ENCODE results near the gene BLCAP.

The BLCAP gene

GRCh38 chr20:37520419-37520955 lies 7.2 kb downstream of the BLCAP start:
- peaks cover 11 to 85% of the 10 kb centered on the region in 2 donors for H3K4me1 ChIP-seq (ENCODE audit: control insufficient read depth in 1 of 2, insufficient read depth in 2 of 2, low read length in 2 of 2)
- peak overlapping the region in 1 of 2 donors; percentile 63 for H3K4me3 ChIP-seq (ENCODE audit: low read depth in 1 of 2, low read length in 2 of 2)

DNA sequence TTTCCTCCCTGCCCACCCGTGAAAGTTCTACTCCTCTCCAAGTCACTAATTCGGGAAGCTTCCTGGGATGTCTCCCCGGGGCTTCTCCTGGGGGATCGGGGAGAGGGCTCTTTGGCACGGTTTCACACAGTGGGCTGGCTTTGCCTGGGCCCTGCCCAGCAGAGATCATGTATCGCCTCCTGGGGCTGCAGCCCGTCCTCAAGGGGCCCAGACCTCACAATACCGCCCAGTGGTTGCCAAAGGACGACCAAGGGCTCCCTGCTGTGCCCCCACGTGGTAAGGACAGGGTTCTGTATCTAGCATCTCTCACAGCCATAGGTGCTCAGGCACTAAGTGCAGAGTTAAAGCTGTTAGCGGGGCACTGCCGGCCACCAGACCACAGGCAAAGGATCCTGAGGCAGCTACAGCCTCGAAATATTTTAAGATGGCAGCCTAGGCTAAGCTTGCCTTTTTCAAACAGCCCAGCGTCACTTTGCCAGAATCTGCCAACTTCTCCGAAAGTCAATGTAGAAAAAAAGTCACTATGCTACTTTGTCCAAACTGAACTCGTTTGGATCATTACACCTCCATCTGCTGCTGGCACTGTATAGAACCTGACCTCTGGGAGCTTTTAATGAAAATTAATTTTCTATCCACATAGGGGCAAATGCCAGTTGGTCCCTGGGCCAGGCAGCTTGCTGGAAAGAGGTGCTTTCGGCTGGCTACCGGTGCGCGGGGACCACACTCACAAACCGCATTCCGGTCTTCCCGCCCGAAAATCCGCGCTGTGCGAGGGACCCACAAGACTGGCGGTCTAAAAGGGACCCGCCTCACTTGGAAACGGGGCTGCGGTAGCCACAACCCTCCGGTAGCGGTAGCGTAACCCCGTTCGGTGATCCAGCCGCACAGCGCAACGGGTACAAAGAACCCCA lies 7.9 kb downstream of the BLCAP start:
- H3K4me3 ChIP-seq (ENCODE audit: low read depth in 1 of 2, low read length in 2 of 2) = peak overlapping the region in 1 of 2 donors; percentile 25
- H3K36me3 ChIP-seq (ENCODE audit: control insufficient read depth in 1 of 2, insufficient read depth in 2 of 2, low read length in 2 of 2) = peaks cover 0 to 13% of the 10 kb centered on the region in 2 donors
- peak overlapping the region; percentile 62 for H3K27ac ChIP-seq (ENCODE audit: low read length)
- H3K9me3 ChIP-seq (ENCODE audit: control insufficient read depth in 1 of 2, low read length in 2 of 2) = no peaks in the 10 kb centered on the region
- peaks cover 4 to 78% of the 10 kb centered on the region in 2 donors for H3K4me1 ChIP-seq (ENCODE audit: control insufficient read depth in 1 of 2, insufficient read depth in 2 of 2, low read length in 2 of 2)
- no peaks in the 10 kb centered on the region for H3K27me3 ChIP-seq (ENCODE audit: low read depth, low read length)

More at GRCh38 chr20:37520419-37520955, 7.2 kb downstream of the BLCAP start:
- no peaks in the 10 kb centered on the region for H3K27me3 ChIP-seq (ENCODE audit: low read depth, low read length)
- H3K27ac ChIP-seq (ENCODE audit: low read length) = no peak overlapping the region
- H3K36me3 ChIP-seq (ENCODE audit: control insufficient read depth in 1 of 2, insufficient read depth in 2 of 2, low read length in 2 of 2) = peaks cover 0 to 6% of the 10 kb centered on the region in 2 donors
- H3K9me3 ChIP-seq (ENCODE audit: control insufficient read depth in 1 of 2, low read length in 2 of 2) = no peaks in the 10 kb centered on the region

DNA sequence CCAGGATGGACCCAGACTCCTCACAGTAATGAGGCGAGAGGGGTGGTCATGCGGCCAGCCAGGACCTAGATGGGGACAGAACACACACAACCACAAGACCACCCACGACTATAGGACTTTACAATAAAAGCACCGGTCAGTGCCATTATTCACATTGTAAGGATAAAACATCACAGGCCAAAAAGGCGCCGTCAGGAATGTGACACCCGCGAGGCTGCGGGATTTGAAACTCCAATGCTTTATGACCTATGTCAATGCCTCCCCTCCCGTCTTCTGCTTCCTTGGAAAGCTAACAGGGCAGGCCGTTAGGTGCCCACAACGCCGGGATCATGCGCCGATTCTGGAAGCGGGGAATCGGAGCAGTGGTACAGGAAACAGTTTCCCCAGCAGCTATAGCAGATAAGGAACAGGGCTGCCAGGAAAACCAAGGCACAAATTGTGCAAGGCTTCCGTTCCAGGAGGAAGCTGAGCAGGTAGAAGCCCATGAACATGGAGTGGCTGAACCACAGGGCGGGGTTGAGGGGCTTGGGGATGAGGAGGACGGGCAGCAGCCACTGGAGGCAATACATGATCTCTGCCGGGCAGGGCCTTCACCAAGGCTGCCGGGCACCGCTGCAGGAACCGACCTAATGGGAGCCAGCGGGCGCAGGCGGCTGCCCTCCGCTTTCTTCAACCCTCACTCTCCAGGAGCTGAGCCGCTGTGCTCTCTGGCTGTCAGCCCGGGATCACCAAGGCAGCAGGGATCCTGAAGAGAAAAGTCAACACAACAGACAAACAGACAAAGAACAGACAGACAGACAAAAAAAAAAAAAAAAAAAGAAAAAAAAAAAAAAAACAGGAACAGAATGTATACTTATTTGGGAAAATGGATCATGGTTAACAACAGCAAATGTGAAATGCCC lies 8.8 kb downstream of the BLCAP start:
- no peaks in the 10 kb centered on the region for H3K9me3 ChIP-seq (ENCODE audit: control insufficient read depth in 1 of 2, low read length in 2 of 2)
- H3K4me3 ChIP-seq (ENCODE audit: low read depth in 1 of 2, low read length in 2 of 2) = peak overlapping the region in 1 of 2 donors; percentile 25
- H3K4me1 ChIP-seq (ENCODE audit: control insufficient read depth in 1 of 2, insufficient read depth in 2 of 2, low read length in 2 of 2) = peaks cover 0 to 69% of the 10 kb centered on the region in 2 donors
- H3K27me3 ChIP-seq (ENCODE audit: low read depth, low read length) = no peaks in the 10 kb centered on the region
- peaks cover 6 to 22% of the 10 kb centered on the region in 2 donors for H3K36me3 ChIP-seq (ENCODE audit: control insufficient read depth in 1 of 2, insufficient read depth in 2 of 2, low read length in 2 of 2)
- H3K27ac ChIP-seq (ENCODE audit: low read length) = peak overlapping the region; percentile 62

DNA sequence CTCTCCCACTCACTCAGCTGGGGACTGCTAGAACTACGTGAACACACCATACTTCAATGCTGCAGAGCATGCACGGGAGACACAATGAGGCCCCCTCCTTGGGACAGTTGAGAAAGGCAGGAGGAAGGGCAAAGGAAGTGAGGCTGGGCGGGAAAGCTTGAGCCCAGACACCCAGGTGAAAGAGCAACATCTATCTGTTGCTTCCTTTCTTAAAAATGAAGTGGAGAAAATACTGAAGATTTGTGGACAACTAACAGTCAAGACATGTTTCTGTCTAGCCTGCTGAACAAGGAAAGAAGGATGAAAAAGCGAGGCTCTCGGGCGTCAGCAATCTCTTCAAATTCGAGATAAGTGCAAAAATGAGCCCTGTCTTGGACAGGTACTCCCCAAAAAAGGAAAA lies 9.6 kb downstream of the BLCAP start:
- Histone ChIP-seq H3K36me3 (ENCODE audit: control insufficient read depth in 1 of 2, insufficient read depth in 2 of 2, low read length in 2 of 2) (peaks cover 10 to 23% of the 10 kb centered on the region in 2 donors), H3K27me3 (ENCODE audit: low read depth, low read length) (no peaks in the 10 kb centered on the region), H3K4me1 (ENCODE audit: control insufficient read depth in 1 of 2, insufficient read depth in 2 of 2, low read length in 2 of 2) (peaks cover 0 to 62% of the 10 kb centered on the region in 2 donors), H3K27ac (ENCODE audit: low read length) (no peak overlapping the region), H3K9me3 (ENCODE audit: control insufficient read depth in 1 of 2, low read length in 2 of 2) (no peaks in the 10 kb centered on the region), H3K4me3 (ENCODE audit: low read depth in 1 of 2, low read length in 2 of 2) (no peak overlapping the region)

DNA sequence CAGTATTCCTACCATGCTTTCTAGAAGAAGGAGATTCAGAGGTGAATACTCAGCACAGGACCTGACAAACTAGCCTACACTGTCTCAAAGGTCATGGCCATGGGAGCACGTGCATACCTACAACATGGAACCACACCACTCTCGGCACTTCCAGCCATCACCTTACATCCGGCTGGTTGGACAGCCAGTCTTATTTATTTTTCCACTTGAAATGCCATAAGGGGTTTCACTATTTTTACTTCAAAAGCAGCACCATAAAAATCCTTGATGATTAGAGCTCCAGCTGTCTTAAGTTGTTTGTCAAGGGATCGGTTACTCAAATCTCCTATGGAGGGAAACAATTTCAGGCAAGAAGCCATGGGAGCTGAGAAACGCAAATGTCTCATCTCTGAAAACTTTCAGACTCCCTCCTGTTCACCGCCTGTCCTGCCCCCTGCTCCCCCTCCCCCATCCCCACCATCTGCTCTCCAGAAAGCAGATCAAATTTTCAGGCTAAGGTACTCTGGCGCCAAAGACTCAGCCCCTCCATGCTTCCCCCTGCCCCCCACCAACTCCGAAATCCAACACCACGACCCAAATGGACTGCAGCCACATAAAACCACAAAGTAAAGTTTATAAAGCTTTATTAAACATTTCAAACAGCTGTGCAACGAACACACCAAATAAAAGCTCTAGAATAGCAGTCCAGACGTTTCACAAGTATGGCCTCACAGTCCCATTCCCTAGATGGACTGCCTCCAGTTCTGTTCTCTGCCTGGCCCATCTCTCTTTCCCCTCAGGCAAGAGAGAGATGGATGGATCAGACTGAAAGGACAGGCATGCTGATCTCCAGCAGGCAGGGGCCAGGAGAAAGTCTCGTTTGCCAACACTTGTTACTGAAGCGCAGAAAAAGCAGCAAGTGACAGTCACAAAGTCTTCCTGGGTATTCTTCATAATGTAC lies 10.6 kb downstream of the BLCAP start:
- peaks cover 15 to 23% of the 10 kb centered on the region in 2 donors for H3K36me3 ChIP-seq (ENCODE audit: control insufficient read depth in 1 of 2, insufficient read depth in 2 of 2, low read length in 2 of 2)
- H3K4me3 ChIP-seq (ENCODE audit: low read depth in 1 of 2, low read length in 2 of 2) = no peak overlapping the region
- H3K27ac ChIP-seq (ENCODE audit: low read length) = no peak overlapping the region
- no peaks in the 10 kb centered on the region for H3K9me3 ChIP-seq (ENCODE audit: control insufficient read depth in 1 of 2, low read length in 2 of 2)
- H3K27me3 ChIP-seq (ENCODE audit: low read depth, low read length) = no peaks in the 10 kb centered on the region
- peaks cover 0 to 58% of the 10 kb centered on the region in 2 donors for H3K4me1 ChIP-seq (ENCODE audit: control insufficient read depth in 1 of 2, insufficient read depth in 2 of 2, low read length in 2 of 2)

DNA sequence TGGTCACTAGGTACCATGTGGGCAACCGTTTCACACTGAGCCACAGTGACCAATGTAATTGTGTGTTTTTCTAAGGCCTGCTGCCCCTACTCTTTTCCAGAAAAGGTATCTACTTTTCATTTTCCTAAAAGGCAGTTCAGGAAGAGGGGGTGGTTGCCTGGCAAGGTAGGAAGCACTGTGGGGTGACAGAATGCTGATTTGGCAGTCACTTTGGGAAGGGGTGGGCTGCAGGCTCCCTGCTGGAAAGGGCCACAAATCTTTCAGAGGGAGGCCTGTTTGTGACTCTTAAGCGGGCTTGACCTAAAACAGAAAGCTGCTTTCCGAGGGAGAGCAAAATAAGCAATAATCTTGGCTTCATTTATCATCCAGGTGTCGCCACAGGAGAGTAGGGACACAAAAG lies 11.8 kb downstream of the BLCAP start:
- Histone ChIP-seq H3K4me1 (ENCODE audit: control insufficient read depth in 1 of 2, insufficient read depth in 2 of 2, low read length in 2 of 2) (peaks cover 0 to 52% of the 10 kb centered on the region in 2 donors), H3K27me3 (ENCODE audit: low read depth, low read length) (no peaks in the 10 kb centered on the region), H3K9me3 (ENCODE audit: control insufficient read depth in 1 of 2, low read length in 2 of 2) (no peaks in the 10 kb centered on the region), H3K4me3 (ENCODE audit: low read depth in 1 of 2, low read length in 2 of 2) (no peak overlapping the region), H3K36me3 (ENCODE audit: control insufficient read depth in 1 of 2, insufficient read depth in 2 of 2, low read length in 2 of 2) (peaks cover 25 to 33% of the 10 kb centered on the region in 2 donors), H3K27ac (ENCODE audit: low read length) (no peak overlapping the region)

DNA sequence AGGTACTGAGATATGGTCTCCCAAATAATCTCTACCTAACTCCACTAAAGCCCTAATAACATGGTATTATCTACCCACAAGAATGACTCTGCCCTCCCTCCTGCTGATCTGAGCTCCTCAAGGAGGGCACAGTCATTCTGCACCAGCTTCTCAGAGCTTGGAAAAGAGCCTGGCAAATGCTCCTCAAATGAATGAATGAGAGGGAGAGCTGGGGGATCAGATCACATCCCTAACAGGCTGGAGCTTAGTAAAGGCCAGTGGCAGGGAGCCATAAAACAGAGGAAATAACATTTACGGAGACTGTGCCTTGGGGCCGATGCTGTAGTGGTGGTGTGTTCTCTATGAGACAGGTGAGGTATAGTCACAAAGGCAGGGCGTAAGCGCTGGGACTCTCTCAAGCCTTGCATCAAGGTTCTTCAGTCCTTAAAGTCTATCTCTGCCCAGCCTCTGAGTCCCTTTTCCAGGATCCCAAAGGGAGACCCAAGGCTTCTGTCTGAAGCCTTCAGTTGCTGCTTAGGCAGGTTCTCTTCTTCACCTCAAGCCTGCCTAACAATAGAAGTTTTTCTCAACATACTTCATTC lies 13.8 kb downstream of the BLCAP start:
- no peaks in the 10 kb centered on the region for H3K27me3 ChIP-seq (ENCODE audit: low read depth, low read length)
- H3K27ac ChIP-seq (ENCODE audit: low read length) = no peak overlapping the region
- H3K4me1 ChIP-seq (ENCODE audit: control insufficient read depth in 1 of 2, insufficient read depth in 2 of 2, low read length in 2 of 2) = peaks cover 0 to 33% of the 10 kb centered on the region in 2 donors
- H3K4me3 ChIP-seq (ENCODE audit: low read depth in 1 of 2, low read length in 2 of 2) = no peak overlapping the region
- peaks cover 30 to 44% of the 10 kb centered on the region in 2 donors for H3K36me3 ChIP-seq (ENCODE audit: control insufficient read depth in 1 of 2, insufficient read depth in 2 of 2, low read length in 2 of 2)
- H3K9me3 ChIP-seq (ENCODE audit: control insufficient read depth in 1 of 2, low read length in 2 of 2) = no peaks in the 10 kb centered on the region

GRCh38 chr20:37511610-37512275 lies 15.9 kb downstream of the BLCAP start:
- no peak overlapping the region for H3K4me3 ChIP-seq (ENCODE audit: low read depth in 1 of 2, low read length in 2 of 2)
- no peak overlapping the region for H3K27ac ChIP-seq (ENCODE audit: low read length)
- peaks cover 0 to 13% of the 10 kb centered on the region in 2 donors for H3K4me1 ChIP-seq (ENCODE audit: control insufficient read depth in 1 of 2, insufficient read depth in 2 of 2, low read length in 2 of 2)
- no peaks in the 10 kb centered on the region for H3K27me3 ChIP-seq (ENCODE audit: low read depth, low read length)
- H3K36me3 ChIP-seq (ENCODE audit: control insufficient read depth in 1 of 2, insufficient read depth in 2 of 2, low read length in 2 of 2) = peaks cover 31 to 41% of the 10 kb centered on the region in 2 donors
- no peaks in the 10 kb centered on the region for H3K9me3 ChIP-seq (ENCODE audit: control insufficient read depth in 1 of 2, low read length in 2 of 2)

- Histone ChIP-seq H3K27ac (ENCODE audit: low read length) (no peak overlapping the region), H3K27me3 (ENCODE audit: low read depth, low read length) (no peaks in the 10 kb centered on the region), H3K4me3 (ENCODE audit: low read depth in 1 of 2, low read length in 2 of 2) (no peak overlapping the region), H3K4me1 (ENCODE audit: control insufficient read depth in 1 of 2, insufficient read depth in 2 of 2, low read length in 2 of 2) (no peaks in the 10 kb centered on the region), H3K9me3 (ENCODE audit: control insufficient read depth in 1 of 2, low read length in 2 of 2) (no peaks in the 10 kb centered on the region), H3K36me3 (ENCODE audit: control insufficient read depth in 1 of 2, insufficient read depth in 2 of 2, low read length in 2 of 2) (peaks cover 31 to 37% of the 10 kb centered on the region in 2 donors)
Measured at GRCh38 chr20:37510226-37510625, 17.4 kb downstream of the BLCAP start.

All from muscle layer of duodenum (tissue), 2 donors.